Lower lobe of right lung (tissue), 2 donors: ENCODE measurements around the gene PTCD1. TPM values are rescaled to one million over a fixed set of nuclear protein-coding genes. Genes with fewer than 3 reads are reported as not detected.

Experiments used
- ATAC-seq, 2 donors: fragments of 200-7000 bp; cut with Tn5 transposase; one replicate each; pipeline ENCODE4 v1.9.1; 2020 to 2022; ENCODE audit warnings: mild to moderate bottlenecking in 2 of 2, moderate library complexity in 2 of 2
- DNase-seq: peaks from one replicate; pipeline ENCODE4 v3.0.0-alpha.2; 2020
- H3K27ac ChIP-seq: fragments of 200-600 bp; one replicate; pipeline ENCODE4 v1.8.0; 2022
- H3K27me3 ChIP-seq: fragments of 200-600 bp; one replicate; pipeline ENCODE4 v1.8.0; 2022; ENCODE audit warnings: low read depth
- H3K36me3 ChIP-seq: fragments of 200-600 bp; one replicate; pipeline ENCODE4 v1.8.0; 2022; ENCODE audit warnings: mild to moderate bottlenecking
- H3K4me1 ChIP-seq: fragments of 200-600 bp; one replicate; pipeline ENCODE4 v1.8.0; 2022
- H3K4me3 ChIP-seq: fragments of 200-600 bp; one replicate; pipeline ENCODE4 v1.8.0; 2022; ENCODE audit warnings: mild to moderate bottlenecking
- H3K9me3 ChIP-seq: fragments of 200-600 bp; one replicate; pipeline ENCODE4 v1.8.0; 2022
- intact Hi-C: fragments of 100-400 bp; cut with DNase I; formaldehyde crosslinking; loops from one replicate; pipeline ENCODE4 v1.11.0; 2022
- total RNA-seq: library from RNA; stranded (reverse); fragmentation: NEBNext Ultra II Directional; extraction: Animal tissue kit (Norgen Biotek cat#: 25700); gene quantifications from one replicate; pipeline ENCODE4 v1.2.1, GENCODE V29; 2021
- TF ChIP-seq, protein P1 (sequence below): fragments of 200-600 bp; IDR thresholded peaks from one replicate; pipeline ENCODE4 v1.8.0; 2022; ENCODE audit warnings: antibody characterized with exemption, mild to moderate bottlenecking
- donor health status: DM: no; HTN: yes; CAD: no; lungs with severe emphysema.

The PTCD1 gene
- total RNA-seq, 1 donor from 2014 or later, result 6.8 TPM

DNA sequence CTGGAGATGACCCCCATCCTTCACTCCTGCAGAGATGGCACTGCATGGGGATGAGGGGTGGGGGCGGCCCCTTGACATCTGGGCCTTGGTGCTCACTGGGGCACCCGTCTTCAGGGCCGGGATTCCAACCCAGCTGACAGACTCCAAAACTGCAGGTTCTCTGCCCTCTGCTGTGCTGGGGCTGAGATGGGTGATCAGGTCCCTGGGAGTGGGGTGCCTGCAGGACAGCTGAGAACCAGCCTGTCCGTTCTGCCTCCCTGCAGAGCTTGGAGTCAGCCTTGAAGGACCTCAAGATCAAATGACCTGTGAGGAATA is 44.5 kb downstream of the PTCD1 start:
- TF ChIP-seq, protein P1, sequence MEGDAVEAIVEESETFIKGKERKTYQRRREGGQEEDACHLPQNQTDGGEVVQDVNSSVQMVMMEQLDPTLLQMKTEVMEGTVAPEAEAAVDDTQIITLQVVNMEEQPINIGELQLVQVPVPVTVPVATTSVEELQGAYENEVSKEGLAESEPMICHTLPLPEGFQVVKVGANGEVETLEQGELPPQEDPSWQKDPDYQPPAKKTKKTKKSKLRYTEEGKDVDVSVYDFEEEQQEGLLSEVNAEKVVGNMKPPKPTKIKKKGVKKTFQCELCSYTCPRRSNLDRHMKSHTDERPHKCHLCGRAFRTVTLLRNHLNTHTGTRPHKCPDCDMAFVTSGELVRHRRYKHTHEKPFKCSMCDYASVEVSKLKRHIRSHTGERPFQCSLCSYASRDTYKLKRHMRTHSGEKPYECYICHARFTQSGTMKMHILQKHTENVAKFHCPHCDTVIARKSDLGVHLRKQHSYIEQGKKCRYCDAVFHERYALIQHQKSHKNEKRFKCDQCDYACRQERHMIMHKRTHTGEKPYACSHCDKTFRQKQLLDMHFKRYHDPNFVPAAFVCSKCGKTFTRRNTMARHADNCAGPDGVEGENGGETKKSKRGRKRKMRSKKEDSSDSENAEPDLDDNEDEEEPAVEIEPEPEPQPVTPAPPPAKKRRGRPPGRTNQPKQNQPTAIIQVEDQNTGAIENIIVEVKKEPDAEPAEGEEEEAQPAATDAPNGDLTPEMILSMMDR, result no peak
- ATAC-seq (no peak), DNase-seq (no peak)
- Histone ChIP-seq H3K4me1 (peaks cover 26% of the 10 kb centered on the region), H3K9me3 (no peaks in the 10 kb centered on the region), H3K27me3 (no peaks in the 10 kb centered on the region), H3K4me3 (no peak overlapping the region), H3K27ac (peak overlapping the region; percentile 8), H3K36me3 (peaks cover 87% of the 10 kb centered on the region)
- intact Hi-C loops, result no loop called here

DNA sequence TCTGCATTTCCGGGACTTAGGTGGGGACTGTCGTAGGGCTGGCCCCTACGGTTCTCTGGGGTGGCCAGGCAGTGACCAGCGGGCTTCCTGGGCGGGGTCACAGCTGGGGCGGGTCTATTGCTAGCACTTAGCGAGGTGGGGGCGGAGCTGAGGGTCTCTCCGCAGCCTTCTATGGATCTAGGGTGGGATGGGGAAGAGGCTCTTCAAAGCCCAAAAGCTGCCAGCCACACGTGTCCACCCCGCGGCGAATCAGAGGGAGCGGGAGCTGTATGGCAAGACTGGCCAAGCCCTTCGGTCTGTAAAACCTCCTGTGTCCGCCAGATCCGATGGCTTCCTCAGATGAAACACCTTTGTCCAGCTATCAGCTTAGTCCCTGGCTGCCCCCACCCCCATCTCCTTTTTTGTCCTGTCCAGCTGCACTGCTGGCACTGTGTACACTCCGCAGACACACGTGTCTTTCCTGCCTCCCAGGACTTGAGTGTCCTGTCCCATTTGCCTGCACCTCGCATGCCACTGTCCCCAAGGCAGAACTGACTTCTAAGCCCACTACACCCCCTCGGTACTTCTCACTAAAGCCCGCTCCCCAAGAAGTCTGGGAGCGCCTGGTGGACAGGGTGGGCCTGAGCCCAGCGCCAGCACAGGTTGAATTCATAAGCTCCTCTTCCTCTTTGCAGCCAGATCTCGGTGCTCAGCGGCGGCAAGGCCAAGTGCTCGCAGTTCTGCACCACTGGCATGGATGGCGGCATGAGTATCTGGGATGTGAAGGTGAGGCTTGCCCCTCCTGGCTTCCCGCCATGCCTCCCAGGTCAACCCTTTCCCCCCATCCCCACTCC is 45.0 kb downstream of the PTCD1 start:
- intact Hi-C loops, result no loop called here
- no peaks in the 10 kb centered on the region for H3K27me3 ChIP-seq
- H3K4me1 ChIP-seq, result peaks cover 22% of the 10 kb centered on the region
- peak overlapping the region; percentile 71 for H3K27ac ChIP-seq
- peak; percentile 44 to 58 for ATAC-seq
- H3K4me3 ChIP-seq, result peak overlapping the region; percentile 61
- H3K36me3 ChIP-seq, result peaks cover 87% of the 10 kb centered on the region
- no peak for DNase-seq
- H3K9me3 ChIP-seq, result no peaks in the 10 kb centered on the region
- TF ChIP-seq, protein P1, result no peak

DNA sequence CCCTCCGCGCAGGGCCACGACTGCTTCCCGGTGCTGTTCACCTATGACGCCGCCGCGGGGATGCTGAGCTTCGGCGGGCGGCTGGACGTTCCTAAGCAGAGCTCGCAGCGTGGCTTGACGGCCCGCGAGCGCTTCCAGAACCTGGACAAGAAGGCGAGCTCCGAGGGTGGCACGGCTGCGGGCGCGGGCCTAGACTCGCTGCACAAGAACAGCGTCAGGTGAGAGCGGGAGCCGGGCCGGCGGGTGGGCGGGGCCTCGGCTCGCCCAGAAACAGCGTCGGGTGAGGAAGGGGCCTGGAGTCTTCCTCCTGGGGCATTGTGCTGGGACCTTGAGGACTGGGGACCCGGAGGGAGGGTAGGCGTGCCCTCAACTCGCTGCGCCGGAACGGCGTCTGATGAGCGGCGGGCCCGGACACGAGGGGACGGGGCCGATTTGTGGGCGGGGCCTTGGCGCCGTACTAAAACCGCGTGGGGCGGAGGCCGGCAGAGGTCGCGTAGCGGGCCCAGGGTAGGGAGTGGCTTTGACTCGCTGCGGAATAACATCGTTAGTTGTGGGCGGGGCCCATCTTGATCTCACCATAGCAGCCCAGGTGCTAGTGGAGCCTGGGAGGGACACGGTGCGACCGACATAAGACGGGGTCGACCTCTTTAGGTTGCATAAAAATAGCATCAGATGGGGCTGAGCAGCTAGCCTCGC is 45.8 kb downstream of the PTCD1 start:
- peaks cover 22% of the 10 kb centered on the region for H3K4me1 ChIP-seq
- peaks cover 87% of the 10 kb centered on the region for H3K36me3 ChIP-seq
- no peaks in the 10 kb centered on the region for H3K9me3 ChIP-seq
- DNase-seq, result peak; percentile 88
- no peaks in the 10 kb centered on the region for H3K27me3 ChIP-seq
- TF ChIP-seq, protein P1, result no peak
- ATAC-seq, result peak; percentile 88 to 91
- H3K4me3 ChIP-seq, result peak overlapping the region; percentile 61
- H3K27ac ChIP-seq, result peak overlapping the region; percentile 71
- intact Hi-C loops, result no loop called here

DNA sequence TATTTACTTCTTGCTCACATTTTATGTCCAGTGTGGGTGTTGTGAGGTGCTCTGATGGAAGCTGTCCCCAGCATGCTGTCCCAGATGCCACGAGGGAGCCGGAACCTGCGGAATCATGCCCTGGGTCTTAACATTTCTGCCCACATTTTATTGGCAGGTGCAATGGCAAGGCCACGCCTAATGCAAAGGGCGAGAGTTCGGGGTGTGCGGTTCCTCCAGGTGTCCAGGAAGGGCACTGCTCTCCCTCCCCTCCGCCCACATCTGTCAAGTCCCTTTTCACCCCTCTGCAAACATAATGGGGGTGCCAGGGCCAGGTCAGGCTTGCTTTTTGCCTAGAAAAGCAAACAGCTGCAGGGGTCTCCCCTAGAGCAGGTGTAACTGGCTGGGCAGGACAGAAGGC is 46.6 kb downstream of the PTCD1 start:
- H3K9me3 ChIP-seq, result no peaks in the 10 kb centered on the region
- TF ChIP-seq, protein P1, result no peak
- peak overlapping the region; percentile 71 for H3K27ac ChIP-seq
- intact Hi-C loops, result no loop called here
- ATAC-seq (no peak), DNase-seq (no peak)
- H3K4me1 ChIP-seq, result peaks cover 22% of the 10 kb centered on the region
- peaks cover 87% of the 10 kb centered on the region for H3K36me3 ChIP-seq
- H3K27me3 ChIP-seq, result no peaks in the 10 kb centered on the region
- peak overlapping the region; percentile 61 for H3K4me3 ChIP-seq

DNA sequence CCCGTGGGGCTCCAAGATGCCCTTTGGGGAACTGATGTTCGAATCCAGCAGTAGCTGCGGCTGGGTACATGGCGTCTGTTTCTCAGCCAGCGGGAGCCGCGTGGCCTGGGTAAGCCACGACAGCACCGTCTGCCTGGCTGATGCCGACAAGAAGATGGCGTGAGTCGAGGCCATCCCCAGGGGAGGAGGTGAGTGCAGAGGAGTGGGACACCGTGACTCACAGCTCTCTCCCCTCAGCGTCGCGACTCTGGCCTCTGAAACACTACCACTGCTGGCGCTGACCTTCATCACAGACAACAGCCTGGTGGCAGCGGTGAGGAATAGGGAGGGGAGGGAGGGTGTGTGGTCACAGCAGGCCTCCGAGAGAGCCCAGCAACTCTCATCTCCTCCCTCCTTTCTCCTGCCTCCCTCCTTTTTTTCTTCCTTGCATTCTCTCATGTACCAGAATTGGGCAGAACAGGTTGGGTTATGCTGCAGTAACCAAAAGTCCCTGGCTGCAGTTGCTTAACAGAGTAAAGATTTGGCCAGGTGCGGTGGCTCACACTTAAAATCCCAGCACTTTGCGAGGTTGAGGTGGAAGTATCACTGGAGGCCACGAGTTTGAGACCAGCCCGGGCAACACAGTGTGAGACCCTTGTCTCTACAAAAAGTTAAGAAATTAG is 47.5 kb downstream of the PTCD1 start:
- ATAC-seq (no peak), DNase-seq (no peak)
- no peak overlapping the region for H3K27ac ChIP-seq
- TF ChIP-seq, protein P1, result no peak
- H3K4me1 ChIP-seq, result peaks cover 28% of the 10 kb centered on the region
- H3K4me3 ChIP-seq, result no peak overlapping the region
- peaks cover 89% of the 10 kb centered on the region for H3K36me3 ChIP-seq
- intact Hi-C loops, result no loop called here
- H3K9me3 ChIP-seq, result no peaks in the 10 kb centered on the region
- no peaks in the 10 kb centered on the region for H3K27me3 ChIP-seq
